GM18951 (cell line): ENCODE measurements around the gene DDHD1.
"Not testable (repeated sequence)": the region's sequence is repeated elsewhere in the genome, so short reads cannot be mapped to it uniquely, and the experiment has no call there.

Source experiments
- POLR2A ChIP-seq: IDR thresholded peaks from 4 replicates; pipeline ENCODE4 v1.6.1; 2011; ENCODE audit warnings: mild to moderate bottlenecking; ENCODE audit not compliant: insufficient read length, insufficient read depth; ENCODE audit errors: extremely low read depth
- in situ Hi-C: fragments of 300-500 bp; cut with MboI; formaldehyde crosslinking; loops from one replicate; pipeline ENCODE4 v1.12.0; 2022; ENCODE audit warnings: low sequenced_read_pairs, mixed read lengths, inconsistent platforms; ENCODE audit not compliant: unreplicated experiment

Gene DDHD1

GRCh38 chr14:53152887-53153701 lies at the start of gene DDHD1:
Gene DDHD1, minus strand, starts transcription at chr14:53153323. Its CDS starts 225 bp downstream, at chr14:53153098.
- in situ Hi-C loops = no loop called here
- peak; percentile 86 for TF ChIP-seq POLR2A

- in situ Hi-C loops = no loop called here
- no peak for TF ChIP-seq POLR2A
These were observed 42.8 kb upstream of the DDHD1 start for GRCh38 chr14:53195949-53196348.

GRCh38 chr14:53193193-53193592 lies 40.1 kb upstream of the DDHD1 start:
- no peak for TF ChIP-seq POLR2A
- in situ Hi-C loops = no loop called here

- in situ Hi-C loops = no loop called here
- TF ChIP-seq POLR2A = no peak
These were observed 39.1 kb upstream of the DDHD1 start for GRCh38 chr14:53192052-53192760.

GRCh38 chr14:53190938-53191337 lies 37.8 kb upstream of the DDHD1 start:
- in situ Hi-C loops = no loop called here
- TF ChIP-seq POLR2A = no peak

- in situ Hi-C loops = no loop called here
- no peak for TF ChIP-seq POLR2A
These were observed 34.9 kb upstream of the DDHD1 start for GRCh38 chr14:53187921-53188463.

GRCh38 chr14:53186532-53186931 lies 33.4 kb upstream of the DDHD1 start:
- in situ Hi-C loops = no loop called here

GRCh38 chr14:53183611-53184010 lies 30.5 kb upstream of the DDHD1 start:
- in situ Hi-C loops = no loop called here
- no peak for TF ChIP-seq POLR2A

More at GRCh38 chr14:53186532-53186931, 33.4 kb upstream of the DDHD1 start:
- TF ChIP-seq POLR2A = no peak

- in situ Hi-C loops = no loop called here
- no peak for TF ChIP-seq POLR2A
These were observed 29.9 kb upstream of the DDHD1 start for GRCh38 chr14:53183056-53183455.

GRCh38 chr14:53181463-53182081 lies 28.4 kb upstream of the DDHD1 start:
- in situ Hi-C loops = not testable (repeated sequence)

GRCh38 chr14:53180272-53181221 lies 27.4 kb upstream of the DDHD1 start:
- no peak for TF ChIP-seq POLR2A
- in situ Hi-C loops = no loop called here

- in situ Hi-C loops = not testable (repeated sequence)
These were observed 26.4 kb upstream of the DDHD1 start for GRCh38 chr14:53179486-53180005.
